ENCODE results near the gene CD96.

DNA sequence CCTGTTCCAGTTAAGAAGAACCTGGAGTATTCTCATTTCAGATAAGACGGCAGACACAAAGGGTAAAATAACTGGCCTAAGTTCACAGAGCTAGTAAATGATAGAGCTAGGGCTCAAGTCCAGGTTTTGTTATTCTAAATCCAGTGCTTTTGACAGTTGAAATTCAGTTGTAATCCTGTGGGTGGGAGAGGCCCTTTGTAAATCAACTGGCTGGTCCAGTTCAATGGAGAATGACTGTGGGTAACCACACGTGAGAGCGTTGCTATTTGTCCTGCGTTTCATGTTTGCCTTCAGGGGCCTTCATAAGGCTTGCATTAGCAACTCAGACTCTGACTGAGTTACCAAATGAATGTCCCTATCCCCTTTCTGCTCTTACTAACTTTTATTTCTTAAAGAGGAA lies 24.2 kb upstream of the CD96 start:
- TF ChIP-seq, protein P1, sequence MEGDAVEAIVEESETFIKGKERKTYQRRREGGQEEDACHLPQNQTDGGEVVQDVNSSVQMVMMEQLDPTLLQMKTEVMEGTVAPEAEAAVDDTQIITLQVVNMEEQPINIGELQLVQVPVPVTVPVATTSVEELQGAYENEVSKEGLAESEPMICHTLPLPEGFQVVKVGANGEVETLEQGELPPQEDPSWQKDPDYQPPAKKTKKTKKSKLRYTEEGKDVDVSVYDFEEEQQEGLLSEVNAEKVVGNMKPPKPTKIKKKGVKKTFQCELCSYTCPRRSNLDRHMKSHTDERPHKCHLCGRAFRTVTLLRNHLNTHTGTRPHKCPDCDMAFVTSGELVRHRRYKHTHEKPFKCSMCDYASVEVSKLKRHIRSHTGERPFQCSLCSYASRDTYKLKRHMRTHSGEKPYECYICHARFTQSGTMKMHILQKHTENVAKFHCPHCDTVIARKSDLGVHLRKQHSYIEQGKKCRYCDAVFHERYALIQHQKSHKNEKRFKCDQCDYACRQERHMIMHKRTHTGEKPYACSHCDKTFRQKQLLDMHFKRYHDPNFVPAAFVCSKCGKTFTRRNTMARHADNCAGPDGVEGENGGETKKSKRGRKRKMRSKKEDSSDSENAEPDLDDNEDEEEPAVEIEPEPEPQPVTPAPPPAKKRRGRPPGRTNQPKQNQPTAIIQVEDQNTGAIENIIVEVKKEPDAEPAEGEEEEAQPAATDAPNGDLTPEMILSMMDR (conservative IDR thresholded peaks at IDR 0.05; ENCODE audit: low read depth, low read length) = no peak
- TF ChIP-seq EZH2 (IDR thresholded peaks at IDR 0.05; ENCODE audit: low read length, unreplicated experiment) = no peak
